Nasal cavity respiratory epithelium epithelial cell of viscerocranial mucosa (primary cell): Measurements from ENCODE around the gene TRIM39. TPM values are rescaled to one million over a fixed set of nuclear protein-coding genes. Genes with fewer than 3 reads are reported as not detected.

Source experiments
- total RNA-seq: library from RNA; depleted of rRNA; stranded (reverse); fragments of >200 nt; gene quantifications from 2 replicates; pipeline ENCODE4 v1.2.3, GENCODE V29; 2014

Gene TRIM39
- total RNA-seq: 13.0 and 14.7 TPM in 2 replicates

DNA sequence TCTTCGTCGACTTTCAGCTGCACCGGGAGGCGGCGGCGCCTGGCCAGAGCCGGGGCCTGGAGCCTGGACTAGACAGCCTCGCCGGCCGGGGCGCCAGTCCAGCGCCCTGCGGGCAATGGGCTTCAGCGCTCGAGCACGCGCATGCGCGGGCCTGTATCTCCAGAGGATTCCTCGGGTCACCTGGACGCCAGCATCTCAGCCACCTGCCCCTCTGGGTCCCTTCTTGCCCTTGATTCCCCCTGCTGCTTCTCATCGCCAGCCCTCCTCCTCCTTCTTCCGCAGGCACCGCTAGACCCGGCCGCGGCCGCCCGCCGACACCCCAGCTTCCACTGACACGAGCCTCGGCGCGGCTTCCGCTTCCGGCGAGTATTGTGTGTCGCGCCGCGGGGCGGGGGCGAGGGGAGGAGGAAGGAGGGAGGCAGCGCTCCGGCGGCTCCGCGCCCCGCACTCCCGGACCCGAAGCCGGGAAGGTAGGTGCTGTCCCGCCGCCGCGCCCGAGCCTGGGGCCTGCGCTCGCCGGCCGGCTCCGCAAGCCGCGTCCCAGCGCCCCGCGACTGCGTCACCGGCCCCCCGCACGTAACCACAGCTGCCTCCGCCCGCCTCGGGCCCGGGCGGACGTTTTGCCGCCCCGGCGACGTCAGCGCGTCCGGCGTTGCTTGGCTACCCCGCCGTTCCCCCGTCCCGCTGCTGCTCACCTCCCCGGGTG lies at the start of gene TRIM39:
Gene TRIM39 (plus strand): TSS at position 402 of the 706 bp plus-strand sequence. CDS start 2,391 bp downstream, outside the sequence.

DNA sequence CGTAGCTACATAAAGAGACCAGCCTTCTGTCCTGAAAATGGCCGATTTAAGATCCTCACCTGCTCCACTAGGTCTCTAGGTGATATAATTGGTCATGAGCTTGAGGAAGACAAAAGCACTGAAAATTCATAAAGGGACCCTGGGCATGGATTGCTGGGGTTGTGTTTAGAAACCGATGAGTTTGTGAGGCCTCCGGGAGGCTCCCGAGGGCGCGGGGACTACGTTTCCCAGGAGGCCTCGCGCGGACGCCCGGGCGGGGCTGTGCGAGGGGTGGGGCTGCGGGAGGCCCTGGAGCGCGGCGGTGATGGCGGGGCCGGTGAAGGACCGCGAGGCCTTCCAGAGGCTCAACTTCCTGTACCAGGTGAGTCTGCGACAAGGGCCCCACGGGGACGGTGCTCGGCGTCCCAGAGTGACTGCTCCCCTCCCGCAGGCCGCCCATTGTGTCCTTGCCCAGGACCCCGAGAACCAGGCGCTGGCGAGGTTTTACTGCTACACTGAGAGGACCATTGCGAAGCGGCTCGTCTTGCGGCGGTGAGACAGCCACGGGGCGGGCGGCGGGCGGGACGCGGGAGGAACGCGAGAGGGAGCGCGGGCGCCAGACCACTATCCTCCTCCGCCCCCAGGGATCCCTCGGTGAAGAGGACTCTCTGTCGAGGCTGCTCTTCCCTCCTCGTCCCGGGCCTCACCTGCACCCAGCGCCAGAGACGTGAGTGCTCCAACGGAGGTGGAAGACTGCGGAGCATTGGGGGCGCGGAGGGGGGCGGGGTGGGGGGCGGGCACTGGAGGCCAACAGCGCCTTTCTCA lies 18.3 kb downstream of the TRIM39 start, which contains the start of gene RPP21:
Gene RPP21 (plus strand): TSS at position 289 of the 804 bp plus-strand sequence. CDS start 16 bp downstream, at position 305.

Other genes with a start within 250 kb of the TRIM39 start
- gene TRIM31, start 213.8 kb upstream of the TRIM39 start, total RNA-seq: under 0.01 TPM in 2 replicates
- not detected in 2 replicates for gene TRIM40, start 190.8 kb upstream of the TRIM39 start, total RNA-seq
- not detected in 2 replicates for gene TRIM10, start 165.7 kb upstream of the TRIM39 start, total RNA-seq
- gene TRIM15, start 163.4 kb upstream of the TRIM39 start, total RNA-seq: not detected in 2 replicates
- gene TRIM26, start 113.5 kb upstream of the TRIM39 start, total RNA-seq: 42.4 and 71.5 TPM in 2 replicates
- 27.0 and 52.6 TPM in 2 replicates for gene RPP21, start 18.2 kb downstream of the TRIM39 start, total RNA-seq
- gene HLA-E, start 162.6 kb downstream of the TRIM39 start, total RNA-seq: 157 and 192 TPM in 2 replicates
- gene GNL1, start 229.6 kb downstream of the TRIM39 start, total RNA-seq: 30.9 and 31.4 TPM in 2 replicates
- 3.1 and 4.3 TPM in 2 replicates for gene PRR3, start 230.4 kb downstream of the TRIM39 start, total RNA-seq
- gene ABCF1, start 244.5 kb downstream of the TRIM39 start, total RNA-seq: 42.0 and 70.8 TPM in 2 replicates